HCT116 (cell line): ENCODE measurements around the gene LETMD1. TPM values are rescaled to one million over a fixed set of nuclear protein-coding genes. Genes with fewer than 3 reads are reported as not detected.

ENCODE experiments used
- ATAC-seq: fragments of 200-7000 bp; cut with Tn5 transposase; 2 replicates; pipeline ENCODE4 v1.9.1; 2020; ENCODE audit warnings: mild to moderate bottlenecking, moderate library complexity
- BruUV-seq: library from RNA; stranded (reverse); fragments of 400-500 nt; replicated peaks from 2 replicates; lab custom pipeline; 2021; lab: Mats Ljungman, UMichigan
- CTCF ChIA-PET: fragments of 300-600 bp; sonication (Branson Sonifier 250); formaldehyde crosslinking; loops from one replicate; lab custom pipeline; 2021; ENCODE audit warnings: antibody characterized with exemption; lab: Charles Lee
- POLR2A ChIA-PET: fragments of 300-600, 350-600 bp; sonication (Branson Sonifier 250); formaldehyde crosslinking; loops from one replicate; lab custom pipeline; 2021; ENCODE audit warnings: antibody characterized with exemption; lab: Charles Lee
- RAD21 ChIA-PET, 2 experiments: fragments of 300-600 bp; sonication (Branson Sonifier 250); formaldehyde crosslinking; loops; one replicate each; lab custom pipeline; 2023; ENCODE audit warnings: low total read pairs in 2 of 2; ENCODE audit not compliant: uncharacterized antibody in 2 of 2, unreplicated experiment in 2 of 2, low non-redundant PET in 1 of 2; lab: Charles Lee
- DNase-seq: peaks from one replicate; pipeline ENCODE4 v3.0.0-alpha.2; 2010; ENCODE audit warnings: low read depth, low spot score
- H2AFZ ChIP-seq: fragments of 200-600 bp; shearing (Covaris generic), sonication (generic); 2 replicates; pipeline ENCODE4 v1.6.1; 2017; ENCODE audit warnings: low read depth, mixed run types, mixed read lengths, antibody characterized with exemption, low read length; ENCODE audit not compliant: poor library complexity, severe bottlenecking
- H3K27ac ChIP-seq: 2 replicates; pipeline ENCODE4 v1.5.1; 2012; ENCODE audit warnings: low read depth, low read length
- H3K27me3 ChIP-seq: fragments of 200-600 bp; sonication (generic); 2 replicates; pipeline ENCODE4 v1.6.1; 2016; ENCODE audit warnings: mixed run types, low read length, mixed read lengths; ENCODE audit not compliant: insufficient read depth
- H3K36me3 ChIP-seq, 2 experiments: fragments of 200-500 bp in 1 of 2; fragments of 200-600 bp in 1 of 2; sonication (Bioruptor generic) in 1 of 2; sonication (generic) in 1 of 2; 2 replicates each; pipeline versions ENCODE4 v1.5.1 to v1.6.1; 2014 to 2016; ENCODE audit warnings: low read length in 2 of 2, inconsistent platforms in 1 of 2, mixed read lengths in 1 of 2, mixed run types in 1 of 2; ENCODE audit not compliant: insufficient read depth in 2 of 2, control insufficient read depth in 1 of 2
- H3K4me1 ChIP-seq, 2 experiments: fragments of 200-600 bp in 1 of 2; sonication (generic) in 1 of 2; 2 replicates each; pipeline versions ENCODE4 v1.5.1 to v1.6.1; 2012 to 2017; ENCODE audit warnings: low read length in 2 of 2, inconsistent platforms in 1 of 2, mild to moderate bottlenecking in 1 of 2, mixed read lengths in 1 of 2, mixed run types in 1 of 2, moderate library complexity in 1 of 2; ENCODE audit not compliant: insufficient read depth in 2 of 2, control insufficient read depth in 1 of 2
- H3K4me2 ChIP-seq: fragments of 200-600 bp; sonication (generic); 2 replicates; pipeline ENCODE4 v1.6.1; 2017; ENCODE audit warnings: mixed run types, low read length, mixed read lengths
- H3K4me3 ChIP-seq, 2 experiments: fragments of 200-600 bp in 1 of 2; sonication (generic) in 1 of 2; replicated peaks in 1 of 2; 2 replicates each; pipeline ENCODE4 v1.5.1; 2011 to 2016; ENCODE audit warnings: low read length in 2 of 2, control low read depth in 1 of 2, low read depth in 1 of 2, mild to moderate bottlenecking in 1 of 2, mixed read lengths in 1 of 2, mixed run types in 1 of 2
- H3K79me2 ChIP-seq: fragments of 200-600 bp; sonication (generic); 2 replicates; pipeline ENCODE4 v1.6.1; 2017; ENCODE audit warnings: mild to moderate bottlenecking, mixed run types, low read length, moderate library complexity, mixed read lengths; ENCODE audit not compliant: insufficient read depth
- H3K9ac ChIP-seq: fragments of 200-600 bp; sonication (generic); 2 replicates; pipeline ENCODE4 v1.6.1; 2016; ENCODE audit warnings: low read length, mixed read lengths
- H3K9me2 ChIP-seq: fragments of 200-600 bp; sonication (generic), shearing (Covaris generic); 2 replicates; pipeline ENCODE4 v1.6.1; 2017; ENCODE audit warnings: mixed run types, mild to moderate bottlenecking, moderate library complexity; ENCODE audit not compliant: insufficient read depth
- H3K9me3 ChIP-seq, 2 experiments: fragments of 200-500 bp in 1 of 2; fragments of 200-600 bp in 1 of 2; sonication (Bioruptor generic) in 1 of 2; sonication (generic) in 1 of 2; 2 replicates each; pipeline ENCODE4 v1.6.1; 2014 to 2017; ENCODE audit warnings: low read length in 2 of 2, mixed read lengths in 2 of 2, inconsistent platforms in 1 of 2, low read depth in 1 of 2, mild to moderate bottlenecking in 1 of 2, mixed run types in 1 of 2, moderate library complexity in 1 of 2; ENCODE audit not compliant: control insufficient read depth in 1 of 2, insufficient read depth in 1 of 2
- H4K20me1 ChIP-seq: fragments of 200-600 bp; sonication (generic), shearing (Covaris generic); 2 replicates; pipeline ENCODE4 v1.6.1; 2017; ENCODE audit warnings: mixed run types, mild to moderate bottlenecking, moderate library complexity; ENCODE audit not compliant: insufficient read depth
- ATF3 ChIP-seq: IDR thresholded peaks from 2 replicates; pipeline ENCODE4 v1.6.1; 2012
- CBX3 ChIP-seq: IDR thresholded peaks from 2 replicates; pipeline ENCODE4 v1.6.1; 2012; ENCODE audit warnings: low read depth
- CEBPB ChIP-seq: IDR thresholded peaks from 2 replicates; pipeline ENCODE4 v1.6.1; 2012; ENCODE audit warnings: low read depth
- EGR1 ChIP-seq: IDR thresholded peaks from 2 replicates; pipeline ENCODE4 v1.6.1; 2012; ENCODE audit warnings: low read depth
- FOSL1 ChIP-seq: IDR thresholded peaks from 2 replicates; pipeline ENCODE4 v1.6.1; 2012; ENCODE audit warnings: low read depth
- JUND ChIP-seq: IDR thresholded peaks from 2 replicates; pipeline ENCODE4 v1.6.1; 2012
- POLR2AphosphoS5 ChIP-seq: IDR thresholded peaks from 2 replicates; pipeline ENCODE4 v1.6.1; 2011; ENCODE audit warnings: mild to moderate bottlenecking, low read depth, low read length, moderate library complexity
- RAD21 ChIP-seq: IDR thresholded peaks from 2 replicates; pipeline ENCODE4 v1.6.1; 2012; ENCODE audit warnings: low read depth, mild to moderate bottlenecking
- TCF7L2 ChIP-seq: IDR thresholded peaks from 2 replicates; pipeline ENCODE4 v1.7.0; 2011; ENCODE audit warnings: borderline replicate concordance, inconsistent platforms; ENCODE audit not compliant: insufficient read depth, insufficient read length; ENCODE audit errors: extremely low read depth
- YY1 ChIP-seq: IDR thresholded peaks from 2 replicates; pipeline ENCODE4 v1.6.1; 2011; ENCODE audit warnings: low read length, low read depth, moderate library complexity, mild to moderate bottlenecking; ENCODE audit not compliant: insufficient replicate concordance; ENCODE audit errors: extremely low read depth
- ZBTB33 ChIP-seq: IDR thresholded peaks from 2 replicates; pipeline ENCODE4 v1.6.1; 2011; ENCODE audit warnings: mild to moderate bottlenecking, low read length, moderate library complexity; ENCODE audit not compliant: insufficient replicate concordance; ENCODE audit errors: extremely low read depth
- ZFX ChIP-seq: fragments of 450-650 bp; IDR thresholded peaks from 2 replicates; pipeline ENCODE4 v1.6.1; 2017
- intact Hi-C: fragments of 100-400 bp; cut with micrococcal nuclease; formaldehyde crosslinking; loops from 2 replicates; pipeline ENCODE4 v1.10.0; 2022
- total RNA-seq: library from RNA; stranded (reverse); gene quantifications from one replicate; pipeline ENCODE4 v1.2.1, GENCODE V29; 2021; ENCODE audit not compliant: unreplicated experiment

LETMD1 gene
- total RNA-seq, 1 experiment from 2014 or later = 70.8 TPM

DNA sequence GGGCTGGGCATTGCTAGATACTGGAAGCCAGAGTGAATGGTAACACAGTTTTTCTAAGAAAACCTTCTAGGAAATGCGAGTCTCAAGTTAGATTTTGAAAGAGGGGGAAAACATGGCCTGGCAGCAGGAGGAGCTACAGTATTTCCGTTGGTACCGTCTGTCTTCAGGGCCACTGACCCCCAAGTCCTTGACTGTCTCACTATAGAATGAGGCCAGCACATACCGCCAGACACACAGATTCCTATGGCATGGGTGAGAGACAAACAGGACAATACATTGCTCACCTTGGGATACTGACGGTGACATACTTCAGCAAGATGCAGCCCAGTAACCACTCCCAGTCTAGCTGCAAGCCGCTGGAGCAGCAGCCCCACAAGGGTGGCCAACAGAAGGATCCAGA, 43.6 kb upstream of the LETMD1 start:
- intact Hi-C loops = no loop called here
- DNase-seq (no peak), ATAC-seq (no peak)
- Histone ChIP-seq H3K9me2 (no peaks in the 10 kb centered on the region), H3K27me3 (no peaks in the 10 kb centered on the region), H3K79me2 (peaks cover 2% of the 10 kb centered on the region; the same call in 1 of the 2 replicates), H3K27ac (no peak overlapping the region), H3K4me2 (no peak overlapping the region), H2AFZ (no peak overlapping the region), H3K36me3 (peaks cover 5% of the 10 kb centered on the region in 2 experiments; a peak in 2 of 4 replicates), H3K4me3 (no peak overlapping the region), H3K9me3 (no peaks in the 10 kb centered on the region), H3K4me1 (peaks cover 22 to 28% of the 10 kb centered on the region in 2 experiments), H3K9ac (no peak overlapping the region), H4K20me1 (0 out of 2 replicates have a peak, but pooled peaks cover 3% of the 10 kb centered on the region)
- TF ChIP-seq YY1 (no peak), TCF7L2 (no peak), JUND (no peak), FOSL1 (no peak), CBX3 (no peak), ATF3 (no peak), RAD21 (no peak), ZFX (no peak), CEBPB (no peak), POLR2AphosphoS5 (no peak)
- ChIA-PET RAD21 (no interaction called here), POLR2A (no interaction called here), CTCF (no interaction called here)
- BruUV-seq = no TSS peak

DNA sequence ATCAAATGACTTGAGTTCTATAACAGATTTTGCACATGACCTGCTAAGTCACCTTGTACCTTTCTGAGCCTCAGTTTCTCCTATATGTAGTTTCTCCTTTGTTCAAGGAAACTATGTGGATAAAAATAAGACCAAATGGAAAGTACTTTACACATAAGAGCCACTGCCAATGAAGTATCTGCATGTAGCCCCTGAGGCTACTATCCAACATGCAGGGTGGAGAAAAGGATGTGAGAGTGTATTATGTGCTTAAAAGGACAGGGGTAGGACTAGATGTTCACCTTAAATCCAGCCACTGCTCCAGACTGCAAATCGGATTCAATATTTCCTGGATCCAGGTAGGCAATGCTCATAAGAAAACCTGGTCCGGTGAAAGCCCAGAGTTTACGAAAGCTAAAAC, 43.1 kb upstream of the LETMD1 start:
- no peaks in the 10 kb centered on the region for H3K27me3 ChIP-seq
- no peak overlapping the region for H2AFZ ChIP-seq
- ATAC-seq = no peak
- no peaks in the 10 kb centered on the region for H3K9me3 ChIP-seq
- peaks cover 5% of the 10 kb centered on the region in 2 experiments; a peak in 2 of 4 replicates for H3K36me3 ChIP-seq
- no peak overlapping the region for H3K4me3 ChIP-seq
- H3K9ac ChIP-seq = no peak overlapping the region
- BruUV-seq = no TSS peak
- H3K79me2 ChIP-seq = peaks cover 5% of the 10 kb centered on the region; the same call in 1 of the 2 replicates
- no peak for TF ChIP-seq EGR1
- TF ChIP-seq ATF3 = no peak
- no peak for TF ChIP-seq ZBTB33
- TF ChIP-seq RAD21 = no peak
- H3K4me2 ChIP-seq = no peak overlapping the region
- ChIA-PET POLR2A (no interaction called here), CTCF (interaction anchor here (1.1 kb wide), 1 partner anchor 240 kb away, joined by 3 read pairs; no protein-coding TSS in a partner anchor), RAD21 (no interaction called here)
- peaks cover 22 to 27% of the 10 kb centered on the region in 2 experiments for H3K4me1 ChIP-seq
- no peak overlapping the region for H3K27ac ChIP-seq
- H3K9me2 ChIP-seq = no peaks in the 10 kb centered on the region
- no peak for DNase-seq
- intact Hi-C loops = no loop called here
- H4K20me1 ChIP-seq = 0 out of 2 replicates have a peak, but pooled peaks cover 3% of the 10 kb centered on the region
